Measurements from ENCODE around the gene CDK11B.
"Not testable (repeated sequence)": the region's sequence is repeated elsewhere in the genome, so short reads cannot be mapped to it uniquely, and the experiment has no call there.

The CDK11B gene

DNA sequence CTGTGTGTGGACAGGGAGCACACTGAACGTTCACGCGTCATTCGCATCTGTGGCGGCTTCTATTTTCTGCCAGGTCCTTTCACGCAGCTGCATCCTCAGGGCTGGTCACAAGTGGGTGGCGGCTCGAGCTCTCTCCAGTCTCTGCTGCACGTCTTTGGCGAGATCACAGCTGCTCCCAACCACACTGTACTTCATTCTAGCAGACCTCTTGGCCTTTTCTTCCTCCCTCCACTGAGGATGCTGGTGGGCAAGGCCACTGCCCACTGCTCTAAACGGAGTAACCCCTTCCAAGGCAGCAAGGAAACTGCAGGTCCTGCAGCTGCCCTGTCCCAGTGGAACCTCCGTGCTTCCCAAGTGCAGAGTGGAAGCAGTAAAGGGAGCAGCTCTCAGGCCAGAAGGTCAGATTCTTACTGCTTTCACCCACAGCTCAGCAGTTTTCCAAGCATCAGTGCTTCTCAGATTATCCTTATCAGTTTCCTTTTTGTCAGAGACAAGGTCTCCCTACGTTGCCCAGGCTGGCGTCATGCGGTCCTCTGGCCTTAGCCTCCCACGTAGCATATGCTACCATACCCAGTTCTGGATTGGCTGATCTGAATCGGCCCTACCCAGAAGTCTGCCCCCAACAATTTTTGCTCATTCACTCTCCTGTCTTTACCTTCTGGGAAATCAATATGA, 11.1 kb downstream of the CDK11B start:
- not testable (repeated sequence) for DNase-seq

DNA sequence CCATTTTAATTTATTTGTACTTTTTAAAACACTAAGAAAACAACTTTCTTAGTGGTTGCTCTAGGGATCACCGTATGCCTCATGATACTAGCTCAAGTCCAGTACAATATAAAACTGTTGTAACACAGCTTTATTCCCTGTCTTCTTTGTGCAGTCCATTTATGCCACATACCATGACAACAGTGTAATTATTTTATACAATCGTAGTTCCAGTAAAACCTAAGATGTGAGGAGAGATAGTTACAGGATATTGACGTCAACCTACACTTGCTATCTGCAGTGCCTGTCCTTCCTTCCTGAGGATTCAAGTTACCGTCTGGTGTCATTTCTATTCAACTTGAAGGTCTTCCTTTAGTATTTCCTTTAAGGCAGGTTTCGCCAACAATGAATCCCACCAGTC, 12.5 kb downstream of the CDK11B start:
- DNase-seq: not testable (repeated sequence)

DNA sequence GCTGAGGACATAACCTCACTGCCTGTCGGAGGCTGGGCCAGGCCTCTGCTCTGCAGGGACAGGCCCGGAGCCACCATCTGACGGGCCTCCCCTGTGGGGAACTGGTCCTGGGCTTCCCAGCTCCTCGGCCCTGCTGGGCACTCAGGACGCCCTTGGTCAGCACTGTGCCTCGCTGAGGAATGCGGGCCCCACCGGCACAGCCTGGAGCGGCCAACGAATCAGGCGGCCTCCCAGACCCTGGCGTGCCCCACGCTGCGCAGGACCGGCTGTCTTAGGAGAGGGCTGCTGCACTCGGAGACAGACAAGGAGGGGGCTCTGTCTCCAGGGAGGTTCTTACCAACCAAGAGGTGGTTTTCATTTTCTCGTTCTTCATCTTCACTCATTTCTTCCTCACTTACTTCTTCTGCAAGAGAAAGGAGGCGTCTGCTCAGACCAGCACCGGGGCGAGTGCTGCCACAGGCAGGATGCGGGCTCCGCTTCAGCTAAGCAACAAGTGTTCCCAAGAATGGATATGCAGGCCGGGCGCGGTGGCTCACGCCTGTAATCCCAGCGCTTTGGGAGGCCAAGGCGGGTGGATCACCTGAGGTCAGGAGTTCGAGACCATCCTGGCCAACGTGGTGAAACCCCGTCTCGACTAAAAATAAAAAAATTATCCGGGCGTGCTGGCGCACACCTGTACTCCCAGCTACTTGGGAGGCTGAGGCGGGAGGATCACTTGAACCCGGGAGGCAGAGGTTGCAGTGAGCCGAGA, 17.9 kb downstream of the CDK11B start:
- DNase-seq: not testable (repeated sequence)

DNA sequence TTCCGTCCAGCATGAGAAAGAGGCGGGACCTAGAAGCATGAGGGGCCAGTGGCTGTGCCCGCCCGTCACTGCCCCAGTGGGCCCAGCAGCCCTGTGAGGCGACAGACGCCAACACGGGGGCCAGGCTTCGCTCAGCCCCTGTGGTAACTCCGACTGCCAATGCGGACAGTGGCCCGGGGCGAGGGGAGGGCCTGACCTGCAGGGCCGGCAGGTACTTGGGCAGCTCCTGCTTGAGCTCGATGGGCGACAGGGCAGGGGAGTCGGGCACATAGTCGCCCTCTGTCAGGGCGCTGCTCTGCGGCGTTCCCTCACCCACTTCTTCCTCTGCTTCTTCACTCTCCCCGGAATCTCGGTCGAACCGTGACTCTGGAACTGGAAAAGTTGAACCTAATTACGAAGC, 18.7 kb downstream of the CDK11B start:
- DNase-seq: not testable (repeated sequence)

DNA sequence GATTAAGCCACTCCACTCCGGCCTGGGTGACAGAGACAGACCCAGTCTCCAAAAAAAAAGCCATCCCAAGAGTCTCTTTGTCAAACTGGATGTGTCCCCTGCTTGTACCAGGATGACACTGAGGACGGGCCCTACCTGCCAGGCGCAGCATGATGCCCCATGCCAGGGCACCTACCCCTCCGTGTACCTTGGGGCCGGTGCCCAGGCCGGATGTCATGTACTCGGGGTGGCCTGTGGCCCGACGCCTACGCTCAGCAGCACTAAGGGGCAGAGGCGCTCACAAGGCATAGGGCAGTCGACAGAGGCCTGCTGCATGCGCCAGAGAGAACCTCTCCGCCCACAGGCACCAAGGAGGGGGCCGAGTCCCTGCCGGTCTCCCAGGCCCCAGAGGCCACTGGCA, 19.4 kb downstream of the CDK11B start:
- DNase-seq: not testable (repeated sequence)

DNA sequence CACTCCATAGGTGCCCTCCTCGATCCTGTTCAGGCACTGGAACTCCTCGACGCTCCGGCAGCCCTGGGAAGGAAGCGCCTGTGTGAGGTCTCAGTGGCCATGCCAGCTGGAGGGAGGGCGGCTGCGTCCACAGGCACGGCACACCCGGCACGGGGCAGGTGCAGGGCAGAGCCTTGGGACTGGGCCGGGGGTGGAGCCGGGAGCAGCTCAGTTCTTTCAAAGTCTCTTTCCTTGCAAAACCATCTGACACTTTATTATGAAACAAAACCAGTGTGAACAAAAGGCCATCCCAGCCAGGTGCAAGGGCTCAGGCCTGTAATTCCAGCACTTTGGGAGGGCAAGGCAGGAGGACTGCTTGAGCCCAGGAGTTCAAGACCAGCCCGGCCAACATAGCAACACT, 20.3 kb downstream of the CDK11B start:
- DNase-seq: not testable (repeated sequence)

DNA sequence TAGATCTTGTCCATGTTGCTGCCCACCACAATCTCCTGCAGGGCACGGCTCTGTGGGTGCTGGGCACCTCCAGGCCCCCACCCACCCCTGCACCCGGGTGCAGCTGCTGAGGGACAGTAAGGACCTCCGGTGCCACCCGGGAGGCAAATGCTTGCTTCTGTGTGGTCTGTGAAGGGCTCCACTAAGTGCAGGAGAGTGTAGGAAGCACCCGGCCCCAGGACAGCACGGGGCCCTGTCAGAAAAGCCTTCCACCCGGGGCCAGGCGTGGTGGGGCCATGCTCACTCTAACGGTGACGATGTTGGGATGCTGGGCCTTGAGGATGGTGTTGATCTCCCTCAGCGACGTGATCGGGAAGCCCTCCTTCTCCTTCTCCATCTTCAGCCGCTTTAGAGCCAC, 21.3 kb downstream of the CDK11B start:
- DNase-seq: not testable (repeated sequence)

DNA sequence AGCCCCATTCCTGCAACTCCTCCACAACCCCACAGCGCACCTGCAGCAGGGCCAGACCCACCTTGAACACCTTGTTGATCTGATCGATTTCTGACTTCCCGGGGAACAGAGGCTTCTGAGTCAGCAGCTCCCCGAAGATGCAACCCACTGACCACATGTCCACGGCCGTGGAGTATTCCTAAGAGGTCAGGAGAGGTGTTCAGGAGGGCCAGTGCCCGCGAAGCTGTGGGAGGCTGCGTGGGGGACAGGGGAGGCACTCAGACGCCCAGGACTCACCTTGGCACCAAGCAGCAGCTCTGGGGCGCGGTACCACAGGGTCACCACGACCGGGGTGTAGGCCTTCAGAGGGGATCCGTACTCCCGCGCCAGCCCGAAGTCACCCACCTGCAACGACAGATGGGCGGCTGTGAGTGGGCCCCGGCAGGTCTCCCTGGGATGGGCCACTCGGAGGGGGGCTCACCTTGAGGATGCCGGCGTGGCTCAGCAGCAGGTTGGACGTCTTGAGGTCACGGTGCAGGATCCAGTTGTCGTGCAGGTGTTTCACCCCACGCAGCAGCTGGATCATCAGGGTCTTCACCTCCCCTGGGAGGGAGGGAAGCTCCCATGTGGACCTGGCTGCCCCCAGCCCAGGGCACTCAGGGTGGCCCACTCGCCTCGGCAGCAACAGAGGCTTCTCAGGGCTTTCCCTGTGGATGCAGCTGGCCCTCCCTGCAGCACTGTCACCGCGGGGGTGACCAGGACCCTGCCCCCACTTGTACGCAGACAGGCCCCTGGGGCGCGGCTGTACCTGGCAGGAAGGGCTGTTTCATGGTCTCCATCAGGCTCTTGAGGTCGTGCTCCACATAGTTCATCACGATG, 22.0 kb downstream of the CDK11B start:
- DNase-seq: not testable (repeated sequence)

DNA sequence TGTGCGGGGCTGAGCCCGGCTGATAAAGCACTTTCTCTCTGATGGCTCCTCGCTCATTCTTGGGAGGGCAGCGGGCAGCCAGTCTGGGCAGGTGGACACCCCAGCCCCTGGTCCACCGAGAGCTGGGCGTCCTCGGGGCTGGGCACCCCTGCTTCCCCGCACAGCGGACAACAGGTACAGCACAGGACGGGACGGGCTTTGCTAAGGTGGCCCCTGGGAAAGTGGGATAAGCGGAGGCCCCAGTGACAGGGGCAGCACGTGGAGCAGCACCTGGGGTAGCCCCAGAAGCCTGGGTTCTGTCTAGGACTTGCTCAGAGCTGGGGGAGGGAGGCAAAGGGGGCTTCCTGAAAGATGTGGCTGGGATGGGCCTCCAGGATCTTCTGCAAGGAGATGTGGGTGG, 24.2 kb downstream of the CDK11B start:
- DNase-seq: not testable (repeated sequence)

DNA sequence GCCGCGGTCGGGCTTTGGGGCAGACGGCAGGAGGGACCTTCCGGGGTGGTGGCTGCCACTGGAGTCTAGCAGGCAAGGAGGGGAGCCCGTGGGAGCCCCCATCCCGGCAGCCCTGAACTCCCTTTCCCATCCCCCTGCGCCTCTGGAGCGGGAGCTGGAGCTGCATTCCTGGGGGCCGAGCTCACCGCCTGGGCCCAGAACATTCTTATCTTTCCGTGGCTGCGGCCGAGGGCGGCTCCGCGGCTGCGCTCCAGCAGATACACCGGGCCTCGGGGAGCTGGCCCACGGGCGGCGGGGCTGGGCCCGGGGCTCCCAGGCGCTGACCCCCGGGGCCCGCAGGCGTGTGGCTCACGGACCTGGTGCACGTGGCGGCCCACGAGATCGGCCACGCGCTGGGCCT, 25.4 kb downstream of the CDK11B start:
- not testable (repeated sequence) for DNase-seq

DNA sequence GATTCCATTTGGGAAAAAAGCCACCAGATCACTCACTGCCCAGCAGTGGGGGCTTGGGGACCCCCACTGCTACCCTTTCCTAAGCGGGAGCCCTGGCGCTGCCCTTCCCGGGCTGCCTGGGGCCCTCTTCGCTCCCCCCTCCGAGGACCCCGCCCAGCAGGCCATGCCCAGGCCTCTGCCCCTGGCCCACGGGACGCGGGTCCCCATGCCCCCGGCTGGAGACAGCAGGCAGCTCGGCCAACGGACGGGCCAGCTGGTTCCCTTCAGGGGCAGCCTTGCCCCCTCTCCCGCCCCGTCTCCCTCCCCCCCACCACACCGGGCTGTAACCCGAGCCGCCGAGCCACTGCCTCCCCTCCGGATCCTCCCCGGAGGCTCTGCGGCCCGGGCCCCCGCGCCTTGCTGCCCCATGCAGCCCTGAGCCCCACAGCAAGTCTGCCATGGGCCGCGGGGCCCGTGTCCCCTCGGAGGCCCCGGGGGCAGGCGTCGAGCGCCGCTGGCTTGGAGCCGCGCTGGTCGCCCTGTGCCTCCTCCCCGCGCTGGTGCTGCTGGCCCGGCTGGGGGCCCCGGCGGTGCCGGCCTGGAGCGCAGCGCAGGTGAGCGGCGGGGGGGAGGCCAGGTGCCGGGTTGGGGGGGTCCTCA, 26.9 kb downstream of the CDK11B start, which contains the start of gene MMP23B:
Gene MMP23B, plus strand, starts transcription at position 392 of the 639 bp plus-strand sequence. Its CDS starts 46 bp downstream, at position 438.
- DNase-seq: no peak

DNA sequence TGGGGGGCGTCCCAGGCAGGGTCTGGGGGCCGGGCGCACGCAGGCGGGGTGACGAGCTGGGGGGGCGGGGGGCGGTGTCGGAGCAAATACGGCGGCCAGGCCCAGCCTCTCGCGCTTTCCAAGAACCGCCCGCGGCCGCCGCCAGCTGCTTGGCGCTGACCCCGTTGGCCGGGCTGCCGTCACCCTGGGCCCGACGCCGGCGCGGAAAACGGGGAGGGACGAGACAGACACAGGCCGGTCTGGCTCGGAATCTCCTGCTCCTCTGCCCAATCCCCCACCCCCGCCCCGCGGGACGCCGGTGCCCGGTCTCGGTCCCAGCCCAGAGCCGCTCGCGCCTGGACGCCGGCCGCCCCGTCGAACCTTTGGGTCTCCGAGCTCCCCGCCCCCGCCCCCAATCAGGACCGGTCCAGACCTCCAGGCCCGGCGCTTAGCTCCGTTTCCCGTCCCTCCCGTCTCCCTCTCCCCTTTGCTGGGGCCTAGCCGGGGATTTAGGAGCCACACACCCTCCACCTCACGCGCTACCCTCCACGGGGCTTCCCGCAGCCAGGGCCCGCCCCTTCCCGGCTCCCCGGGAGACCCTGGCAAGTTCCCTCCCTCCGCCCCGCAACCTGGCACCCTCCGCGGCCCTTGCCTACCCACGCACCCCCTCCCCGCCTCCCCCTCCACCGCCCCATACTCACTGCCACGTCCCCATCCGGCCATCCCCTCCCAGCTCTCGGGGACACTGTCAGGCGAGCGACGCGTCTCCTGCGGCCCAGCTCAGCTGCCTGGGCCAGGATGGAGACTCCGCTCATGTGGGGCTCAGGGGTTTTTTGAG, 27.6 kb downstream of the CDK11B start:
- DNase-seq: peak; percentile 52

DNA sequence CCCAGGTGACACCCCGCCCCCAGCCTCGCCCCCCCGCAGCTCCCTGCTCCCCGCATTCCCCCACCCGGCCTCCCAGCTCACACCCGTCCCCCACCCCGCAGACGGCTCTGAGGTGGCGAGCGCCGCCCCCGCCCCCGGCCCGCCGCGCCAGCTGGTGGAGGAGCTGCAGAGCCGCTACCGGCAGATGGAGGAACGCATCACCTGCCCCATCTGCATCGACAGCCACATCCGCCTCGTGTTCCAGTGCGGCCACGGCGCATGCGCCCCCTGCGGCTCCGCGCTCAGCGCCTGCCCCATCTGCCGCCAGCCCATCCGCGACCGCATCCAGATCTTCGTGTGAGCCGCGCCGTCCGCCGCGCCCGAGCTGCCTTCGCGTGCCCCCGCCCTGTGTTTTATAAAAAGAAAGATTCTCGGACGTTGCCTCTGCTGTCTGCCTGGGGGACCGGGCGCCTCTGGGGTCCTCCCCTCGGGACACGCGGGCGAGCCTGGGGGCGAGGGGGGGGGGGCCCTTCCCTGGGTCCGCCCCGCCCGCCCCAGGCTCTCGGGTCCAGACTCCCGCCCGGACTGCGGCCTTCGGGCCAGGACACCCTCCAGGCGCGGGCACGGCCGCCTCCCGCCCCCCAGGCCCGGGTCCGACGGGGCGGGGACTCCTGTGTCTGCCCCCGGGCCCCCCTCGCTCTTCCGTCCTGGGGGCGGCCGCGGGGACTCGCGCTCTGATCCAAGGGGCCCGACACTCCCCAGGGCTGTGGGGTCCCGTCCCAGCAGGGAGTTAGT, 28.4 kb downstream of the CDK11B start:
- DNase-seq: peak; percentile 98

DNA sequence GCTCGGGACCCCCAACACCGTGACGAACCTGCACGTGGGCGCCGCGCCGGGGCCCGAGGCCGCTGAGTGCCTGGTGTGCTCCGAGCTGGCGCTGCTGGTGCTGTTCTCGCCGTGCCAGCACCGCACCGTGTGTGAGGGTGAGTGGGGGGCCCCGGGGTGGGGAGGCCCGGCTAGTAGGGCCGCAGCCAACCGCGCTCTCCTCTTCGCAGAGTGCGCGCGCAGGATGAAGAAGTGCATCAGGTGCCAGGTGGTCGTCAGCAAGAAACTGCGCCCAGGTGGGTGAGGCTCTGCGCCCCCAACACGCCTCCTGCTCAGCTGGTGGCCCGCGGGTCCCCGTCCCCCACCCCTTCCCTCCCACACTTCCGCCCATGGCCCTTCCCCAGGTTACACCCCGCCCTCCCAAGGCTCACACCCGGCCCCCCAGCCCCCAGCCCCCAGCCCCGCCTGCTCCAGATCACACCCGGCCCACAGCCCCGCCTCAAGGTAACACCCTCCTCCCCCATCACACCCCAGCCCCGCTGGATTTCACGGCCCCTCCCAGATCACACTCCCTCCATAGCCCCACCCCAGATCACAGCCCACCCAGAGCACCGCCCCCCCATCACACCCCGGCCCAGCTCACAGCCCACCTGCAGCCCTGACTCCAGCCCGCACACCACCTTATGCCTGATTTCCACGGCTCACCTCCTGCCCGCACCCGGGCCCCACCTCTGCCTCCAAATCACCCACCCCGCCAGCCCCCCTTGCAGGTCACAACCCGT, 29.2 kb downstream of the CDK11B start:
- peak; percentile 85 for DNase-seq

DNA sequence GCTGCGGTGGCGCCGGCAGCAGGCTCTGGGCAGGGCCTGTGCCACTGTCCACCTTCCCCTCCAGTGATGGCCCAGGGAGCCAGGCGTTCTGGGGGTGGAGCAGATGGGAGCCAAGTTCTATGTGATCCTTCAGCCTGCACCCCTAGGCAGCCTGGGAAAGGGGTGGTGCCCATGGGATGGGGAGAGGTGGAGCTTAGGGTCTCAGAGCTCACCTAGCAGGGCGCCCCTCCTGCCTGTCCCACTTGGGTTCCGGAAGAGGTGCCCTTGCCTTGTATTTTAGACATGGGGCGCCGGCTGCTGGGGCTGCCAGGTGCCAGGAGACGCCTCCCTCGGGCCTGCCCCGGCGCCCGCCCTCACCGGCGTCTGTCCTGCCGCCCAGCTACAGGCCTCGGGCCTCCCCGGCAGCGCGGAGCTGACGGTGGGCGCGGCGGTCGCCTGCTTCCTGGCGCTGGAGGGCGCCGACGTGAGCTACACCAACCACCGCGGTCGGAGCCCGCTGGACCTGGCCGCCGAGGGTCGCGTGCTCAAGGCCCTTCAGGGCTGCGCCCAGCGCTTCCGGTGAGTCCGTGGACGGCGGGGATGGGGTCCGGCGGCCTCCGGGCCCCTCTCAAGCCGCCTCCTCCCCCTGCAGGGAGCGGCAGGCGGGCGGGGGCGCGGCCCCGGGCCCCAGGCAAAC, 29.9 kb downstream of the CDK11B start:
- peak; percentile 85 for DNase-seq

DNA sequence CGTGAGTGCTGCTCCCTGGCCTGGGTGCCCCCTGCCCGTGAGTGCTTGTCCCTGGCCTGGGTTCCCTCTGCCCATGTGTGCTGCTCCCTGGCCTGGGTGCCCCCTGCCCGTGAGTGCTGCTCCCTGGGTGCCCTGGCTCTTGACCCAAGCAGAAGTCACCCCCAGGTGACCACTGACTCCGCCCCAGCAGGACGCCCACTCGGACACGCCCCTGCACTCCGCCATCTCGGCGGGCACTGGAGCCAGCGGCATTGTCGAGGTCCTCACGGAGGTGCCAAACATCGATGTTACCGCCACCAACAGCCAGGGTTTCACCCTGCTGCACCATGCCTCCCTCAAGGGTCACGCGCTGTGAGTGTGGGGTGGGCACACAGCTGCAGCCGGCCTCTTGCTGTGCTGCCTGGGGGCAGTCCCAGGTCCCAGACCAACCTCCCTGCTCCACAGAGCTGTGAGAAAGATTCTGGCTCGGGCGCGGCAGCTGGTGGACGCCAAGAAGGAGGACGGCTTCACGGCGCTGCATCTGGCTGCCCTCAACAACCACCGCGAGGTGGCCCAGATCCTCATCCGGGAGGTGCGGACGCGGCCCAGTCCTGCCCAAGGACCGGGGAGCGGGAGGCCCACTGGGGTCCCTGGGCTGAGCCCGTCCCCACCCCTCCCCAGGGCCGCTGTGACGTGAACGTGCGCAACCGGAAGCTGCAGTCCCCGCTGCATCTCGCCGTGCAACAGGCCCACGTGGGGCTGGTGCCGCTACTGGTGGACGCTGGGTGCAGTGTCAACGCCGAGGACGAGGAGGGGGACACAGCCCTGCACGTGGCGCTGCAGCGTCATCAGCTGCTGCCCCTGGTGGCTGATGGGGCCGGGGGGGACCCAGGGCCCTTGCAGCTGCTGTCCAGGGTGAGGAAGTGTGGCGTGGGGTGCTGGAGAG, 30.7 kb downstream of the CDK11B start:
- DNase-seq: no peak

DNA sequence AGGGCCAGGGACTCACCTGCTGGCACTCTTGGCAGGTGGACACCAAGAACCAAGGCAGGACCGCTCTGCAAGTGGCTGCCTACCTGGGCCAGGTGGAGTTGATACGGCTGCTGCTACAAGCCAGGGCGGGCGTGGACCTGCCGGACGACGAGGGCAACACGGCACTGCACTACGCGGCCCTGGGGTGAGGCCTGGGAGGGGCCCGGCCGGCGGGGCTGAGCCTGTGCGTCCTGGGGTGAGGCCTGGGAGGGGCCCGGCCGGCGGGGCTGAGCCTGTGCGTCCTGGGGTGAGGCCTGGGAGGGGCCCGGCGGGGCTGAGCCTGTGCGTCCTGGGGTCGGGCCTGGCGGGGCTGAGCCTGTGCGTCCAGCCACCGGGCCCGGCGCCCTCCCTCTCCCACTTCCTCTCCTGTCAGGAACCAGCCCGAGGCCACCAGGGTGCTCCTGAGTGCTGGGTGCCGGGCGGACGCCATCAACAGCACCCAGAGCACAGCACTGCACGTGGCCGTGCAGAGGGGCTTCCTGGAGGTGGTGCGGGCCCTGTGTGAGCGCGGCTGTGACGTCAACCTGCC, 31.5 kb downstream of the CDK11B start:
- no peak for DNase-seq
